GM18861 (cell line): ENCODE data around the gene CACNA1E.
A peak's percentile ranks its signal among the peaks of the same experiment; 100 is the strongest.

Source experiments
- ATAC-seq: cut with Tn5 transposase; IDR thresholded peaks from one replicate; pipeline ENCODE4 v1.9.1; 2021; ENCODE audit not compliant: unreplicated experiment

The CACNA1E gene

GRCh38 chr1:181748013-181748412 is 264.7 kb downstream of the CACNA1E start:
- ATAC-seq: no peak

- ATAC-seq: no peak
Observed at GRCh38 chr1:181754103-181754502, 270.8 kb downstream of the CACNA1E start.

GRCh38 chr1:181759481-181759880 is 276.2 kb downstream of the CACNA1E start:
- ATAC-seq: no peak

- ATAC-seq: no peak
Observed at GRCh38 chr1:181763736-181764135, 280.4 kb downstream of the CACNA1E start.

- ATAC-seq: no peak
Observed at GRCh38 chr1:181765451-181766026, 282.2 kb downstream of the CACNA1E start.

GRCh38 chr1:181767001-181767708 is 283.8 kb downstream of the CACNA1E start:
- ATAC-seq: no peak

- peak; percentile 88 for ATAC-seq
Observed at GRCh38 chr1:181768211-181768929, 285.1 kb downstream of the CACNA1E start.

GRCh38 chr1:181768930-181769280 is 285.6 kb downstream of the CACNA1E start:
- no peak for ATAC-seq

GRCh38 chr1:181769846-181770245 is 286.5 kb downstream of the CACNA1E start:
- no peak for ATAC-seq

- ATAC-seq: no peak
Observed at GRCh38 chr1:181772714-181773113, 289.4 kb downstream of the CACNA1E start.

GRCh38 chr1:181776044-181776443 is 292.7 kb downstream of the CACNA1E start:
- no peak for ATAC-seq

- ATAC-seq: no peak
Observed at GRCh38 chr1:181777286-181777685, 294.0 kb downstream of the CACNA1E start.

GRCh38 chr1:181777812-181778211 is 294.5 kb downstream of the CACNA1E start:
- no peak for ATAC-seq

- no peak for ATAC-seq
Observed at GRCh38 chr1:181778640-181779260, 295.4 kb downstream of the CACNA1E start.

- no peak for ATAC-seq
Observed at GRCh38 chr1:181779343-181779742, 296.0 kb downstream of the CACNA1E start.

GRCh38 chr1:181783208-181783607 is 299.9 kb downstream of the CACNA1E start:
- no peak for ATAC-seq

GRCh38 chr1:181784039-181784683 is 300.8 kb downstream of the CACNA1E start:
- ATAC-seq: no peak

GRCh38 chr1:181789395-181789794 is 306.1 kb downstream of the CACNA1E start:
- ATAC-seq: no peak

GRCh38 chr1:181791721-181792120 is 308.4 kb downstream of the CACNA1E start:
- no peak for ATAC-seq

- no peak for ATAC-seq
Observed at GRCh38 chr1:181793831-181794230, 310.5 kb downstream of the CACNA1E start.

- no peak for ATAC-seq
Observed at GRCh38 chr1:181794332-181794731, 311.0 kb downstream of the CACNA1E start.
